HepG2 (cell line): ENCODE results near the gene C10orf53. TPM values are rescaled to one million over a fixed set of nuclear protein-coding genes. Genes with fewer than 3 reads are reported as not detected.

Source experiments
- ATAC-seq: fragments of 200-7000 bp; cut with Tn5 transposase; 3 replicates; pipeline ENCODE4 v1.9.1; 2020; ENCODE audit warnings: mild to moderate bottlenecking, moderate library complexity
- BruUV-seq: library from RNA; stranded (reverse); fragments of 400-500 nt; replicated peaks from 2 replicates; lab custom pipeline; 2021; lab: Mats Ljungman, UMichigan
- CTCF ChIA-PET: fragments of 300-600 bp; formaldehyde crosslinking; extraction: SDS; loops from one replicate; lab custom pipeline; 2021; ENCODE audit warnings: low total read pairs, inconsistent platforms, low intra/inter-chr PET ratio; lab: Yijun Ruan, JAX
- POLR2A ChIA-PET: fragments of 350-600 bp; sonication (Branson Sonifier 250); formaldehyde crosslinking; loops from one replicate; lab custom pipeline; 2020; ENCODE audit warnings: antibody characterized with exemption, inconsistent platforms; lab: Yijun Ruan, JAX
- DNase-seq: peaks from one replicate; pipeline ENCODE4 v3.0.0-alpha.2; 2015; ENCODE audit warnings: low spot score
- FAIRE-seq: peaks from 3 replicates; lab custom pipeline; 2011; peaks lifted over from hg19 to GRCh38; lab: Jason Lieb, UNC
- H2AFZ ChIP-seq: one replicate; pipeline ENCODE4 v1.6.1; 2011; ENCODE audit warnings: low read length, inconsistent platforms
- H3K27ac ChIP-seq: fragments of 300-600 bp; 3 replicates; pipeline ENCODE4 v1.8.0; 2011; ENCODE audit warnings: mixed run types, mild to moderate bottlenecking, mixed read lengths, low read length, inconsistent platforms; ENCODE audit not compliant: insufficient read depth; ENCODE audit errors: extremely low read length
- H3K27me3 ChIP-seq, 2 experiments: fragments of 200-600 bp in 1 of 2; 2 replicates in 1 of 2; 3 replicates in 1 of 2; pipeline versions ENCODE4 v1.6.0 to v1.8.0; 2011; ENCODE audit warnings: low read length in 2 of 2, mild to moderate bottlenecking in 2 of 2, moderate library complexity in 2 of 2, inconsistent platforms in 1 of 2; ENCODE audit not compliant: insufficient read depth in 2 of 2, control insufficient read depth in 1 of 2
- H3K36me3 ChIP-seq, 2 experiments: fragments of 200-600 bp in 1 of 2; replicated peaks in 1 of 2; 2 replicates in 1 of 2; 3 replicates in 1 of 2; pipeline versions ENCODE4 v1.5.1 to v1.8.0; 2011; ENCODE audit warnings: low read length in 2 of 2, inconsistent platforms in 1 of 2; ENCODE audit not compliant: insufficient read depth in 2 of 2, control insufficient read depth in 1 of 2
- H3K4me1 ChIP-seq: 2 replicates; pipeline ENCODE4 v1.5.1; 2012; ENCODE audit warnings: low read length, inconsistent platforms; ENCODE audit not compliant: insufficient read depth
- H3K4me2 ChIP-seq: 2 replicates; pipeline ENCODE4 v1.6.0; 2011; ENCODE audit warnings: low read depth, low read length, inconsistent platforms
- H3K4me3 ChIP-seq, 3 experiments: fragments of 200-600 bp in 1 of 3; sonication (generic), shearing (Covaris generic) in 1 of 3; replicated peaks in 1 of 3; 2 replicates each; pipeline ENCODE4 v1.5.1; 2011 to 2016; ENCODE audit warnings: low read length in 3 of 3, inconsistent platforms in 2 of 3, low read depth in 2 of 3, mild to moderate bottlenecking in 2 of 3, control low read depth in 1 of 3, mixed read lengths in 1 of 3; ENCODE audit not compliant: insufficient read depth in 1 of 3
- H3K79me2 ChIP-seq: one replicate; pipeline ENCODE4 v1.6.1; 2011; ENCODE audit warnings: low read length, inconsistent platforms; ENCODE audit not compliant: insufficient read depth
- H3K9ac ChIP-seq: 2 replicates; pipeline ENCODE4 v1.6.0; 2011; ENCODE audit warnings: mild to moderate bottlenecking, low read depth, low read length, inconsistent platforms; ENCODE audit not compliant: insufficient read depth
- H3K9me3 ChIP-seq: 2 replicates; pipeline ENCODE4 v1.5.1; 2012; ENCODE audit warnings: mild to moderate bottlenecking, low read length
- H4K20me1 ChIP-seq: 2 replicates; pipeline ENCODE4 v1.6.0; 2011; ENCODE audit warnings: inconsistent platforms, mild to moderate bottlenecking, low read length, moderate library complexity; ENCODE audit not compliant: insufficient read depth
- ARNT2 ChIP-seq: sonication (generic); formaldehyde crosslinking; IDR thresholded peaks from 2 replicates; pipeline ENCODE4 v1.8.0; 2022; ENCODE audit warnings: mild to moderate bottlenecking, low read depth, missing genetic modification reagents, moderate library complexity
- ETV6 ChIP-seq: sonication (generic); formaldehyde crosslinking; conservative IDR thresholded peaks from 2 replicates; pipeline ENCODE4 v1.4.0; 2020; ENCODE audit warnings: missing genetic modification reagents
- KDM4B ChIP-seq: sonication (generic); formaldehyde crosslinking; IDR thresholded peaks from 2 replicates; pipeline ENCODE4 v1.4.0; 2020; ENCODE audit warnings: missing genetic modification reagents
- NONO ChIP-seq, 2 experiments: fragments of 450-650 bp in 1 of 2; sonication (generic) in 1 of 2; formaldehyde crosslinking in 1 of 2; IDR thresholded peaks in 1 of 2; conservative IDR thresholded peaks in 1 of 2; 2 replicates each; pipeline versions ENCODE4 v1.6.1 to v1.8.0; 2017 to 2022; ENCODE audit warnings: mild to moderate bottlenecking in 1 of 2, missing genetic modification reagents in 1 of 2, moderate library complexity in 1 of 2
- NR2F6 ChIP-seq, 2 experiments: IDR thresholded peaks; 2 replicates each; pipeline ENCODE4 v1.6.1; 2016; ENCODE audit warnings: antibody characterized with exemption in 1 of 2, mild to moderate bottlenecking in 1 of 2
- SIX4 ChIP-seq: sonication (generic); formaldehyde crosslinking; IDR thresholded peaks from 2 replicates; pipeline ENCODE4 v1.4.0; 2020; ENCODE audit warnings: missing genetic modification reagents
- TBL1XR1 ChIP-seq: fragments of 150-350 bp; IDR thresholded peaks from 2 replicates; pipeline ENCODE4 v1.6.1; 2014; ENCODE audit warnings: borderline replicate concordance, low read length; ENCODE audit not compliant: partially characterized antibody
- TCF12 ChIP-seq, 2 experiments: fragments of 450-650 bp in 1 of 2; sonication (generic) in 1 of 2; formaldehyde crosslinking in 1 of 2; IDR thresholded peaks; 2 replicates each; pipeline versions ENCODE4 v1.6.1 to v1.8.0; 2017 to 2022; ENCODE audit warnings: antibody characterized with exemption in 1 of 2, mild to moderate bottlenecking in 1 of 2, missing genetic modification reagents in 1 of 2, moderate library complexity in 1 of 2
- ZFAT ChIP-seq: sonication (generic); formaldehyde crosslinking; conservative IDR thresholded peaks from 2 replicates; pipeline ENCODE4 v1.8.1; 2023; ENCODE audit warnings: missing genetic modification reagents, inconsistent platforms
- ZNF121 ChIP-seq: sonication (generic); formaldehyde crosslinking; IDR thresholded peaks from 2 replicates; pipeline ENCODE4 v1.5.0; 2020; ENCODE audit warnings: mild to moderate bottlenecking, missing genetic modification reagents
- ZNF510 ChIP-seq: sonication (generic); formaldehyde crosslinking; IDR thresholded peaks from 2 replicates; pipeline ENCODE4 v1.4.0; 2020; ENCODE audit warnings: low read depth, mild to moderate bottlenecking, missing genetic modification reagents
- WGBS: methylation state at CpG from one replicate; pipeline ENCODE4 v1.1.6; 2017; ENCODE audit warnings: low lambda C conversion rate; 5-methylcytosine and 5-hydroxymethylcytosine counted together
- in situ Hi-C: cut with HindIII; loops from 2 replicates; pipeline ENCODE4 v1.10.0; 2017; ENCODE audit warnings: low pct_unique_long_range_greater_than_20kb; ENCODE audit not compliant: extremely low pct_ligation_motif_present
- intact Hi-C: fragments of 100-400 bp; cut with micrococcal nuclease; formaldehyde crosslinking; loops from one replicate; pipeline ENCODE4 v1.10.0; 2022; ENCODE audit not compliant: unreplicated experiment
- polyA plus RNA-seq, 8 experiments: library from polyadenylated mRNA; depleted of rRNA in 3 of 8; stranded (reverse) in 7 of 8; unstranded in 1 of 8; fragments of >200 nt; fragmentation: Illumina TruSeq in 4 of 8; extraction: Trizol in 4 of 8; gene quantifications; 2 replicates each; pipeline versions ENCODE4 v1.2.1 to v1.2.3, GENCODE V29; 2011 to 2016; ENCODE audit warnings: low read depth in 4 of 8, missing spikeins in 1 of 8, mixed read lengths in 1 of 8; ENCODE audit not compliant: insufficient read depth in 1 of 8
- total RNA-seq, 5 experiments: library from RNA; depleted of rRNA; stranded (reverse); fragments of >200 nt; fragmentation: Illumina TruSeq; extraction: Trizol; gene quantifications; 2 replicates each; pipeline ENCODE4 v1.2.3, GENCODE V29; 2016; ENCODE audit warnings: low read depth in 1 of 5
- TF ChIP-seq, protein P1 (sequence below): sonication (generic); formaldehyde crosslinking; IDR thresholded peaks from 2 replicates; pipeline ENCODE4 v1.4.0; 2020; ENCODE audit warnings: mild to moderate bottlenecking, missing genetic modification reagents
- TF ChIP-seq, protein P2 (sequence below): sonication (generic); formaldehyde crosslinking; conservative IDR thresholded peaks from 2 replicates; pipeline ENCODE4 v1.8.0; 2022; ENCODE audit warnings: missing genetic modification reagents

Gene C10orf53
- total and polyA plus RNA-seq, 2 of the 13 experiments (the other 11 are each of a cell fraction or from before 2014, with no cell fraction given) = not detected

DNA sequence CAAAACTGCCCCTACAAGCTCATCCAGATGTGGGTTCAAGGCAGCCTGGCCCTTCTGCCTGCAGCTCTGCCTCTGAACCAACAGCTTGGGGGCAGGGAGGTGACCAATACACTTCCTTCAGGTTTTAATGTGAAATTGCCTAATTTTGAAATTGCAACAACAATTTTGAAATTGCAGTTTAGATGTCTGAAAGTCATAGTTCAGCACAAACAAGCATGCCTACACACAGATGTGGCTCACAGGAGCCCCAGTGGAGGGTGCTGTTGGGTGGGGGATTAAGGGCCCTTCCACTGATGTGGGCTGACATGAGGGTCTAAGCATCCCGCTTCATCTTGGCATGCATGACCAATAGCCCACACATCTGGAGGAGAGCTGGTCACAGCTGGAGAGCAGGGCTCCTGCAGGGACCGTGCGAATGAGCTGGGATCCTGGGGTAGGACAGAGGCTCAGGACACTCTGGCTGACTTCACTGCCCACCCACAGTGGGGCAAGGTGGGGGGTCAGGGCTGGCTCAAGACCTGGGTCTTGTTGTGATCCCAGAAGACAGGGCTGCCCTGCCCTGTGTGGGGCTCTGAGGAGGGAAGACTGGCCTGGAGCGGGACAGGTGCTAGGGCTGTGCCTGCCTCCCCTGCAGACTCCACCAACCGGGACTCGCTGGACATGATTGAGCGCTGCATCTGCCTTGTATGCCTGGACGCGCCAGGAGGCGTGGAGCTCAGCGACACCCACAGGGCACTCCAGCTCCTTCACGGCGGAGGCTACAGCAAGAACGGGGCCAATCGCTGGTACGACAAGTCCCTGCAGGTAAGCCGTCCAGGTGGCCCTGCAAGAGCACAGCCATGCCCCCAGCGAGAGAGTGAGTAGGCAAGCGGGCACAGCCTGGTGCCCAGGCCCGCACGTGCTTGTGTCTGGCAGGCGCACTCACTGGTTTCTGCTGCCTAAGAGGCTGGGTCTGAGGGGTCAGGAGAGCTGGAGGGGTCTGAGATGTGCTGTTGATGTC, 33.3 kb upstream of the C10orf53 start:
- ChIA-PET CTCF (no interaction called here), POLR2A (no interaction called here)
- H3K9ac ChIP-seq = no peak overlapping the region
- no CpG with 5 or more reads among the region's 22 CpGs for WGBS
- H3K27ac ChIP-seq = no peak overlapping the region
- no peaks in the 10 kb centered on the region for H3K9me3 ChIP-seq
- DNase-seq (no peak), ATAC-seq (no peak), FAIRE-seq (no peak)
- H2AFZ ChIP-seq = no peak overlapping the region
- BruUV-seq = no TSS peak
- H3K27me3 ChIP-seq = peaks cover 2 to 39% of the 10 kb centered on the region in 2 experiments; a peak in 4 of 5 replicates
- no peaks in the 10 kb centered on the region for H3K79me2 ChIP-seq
- no peak for TF ChIP-seq NR2F6 (IDR thresholded peaks at IDR 0.05)
- TF ChIP-seq NR2F6 (CRISPR knock-in tag; IDR thresholded peaks at IDR 0.05) = no peak
- TF ChIP-seq ARNT2 (CRISPR knock-in tag) = no peak
- no peaks in the 10 kb centered on the region for H3K4me1 ChIP-seq
- H4K20me1 ChIP-seq = peaks cover 3% of the 10 kb centered on the region; the same call in 1 of the 2 replicates
- in situ Hi-C loops (no loop called here), intact Hi-C loops (no loop called here)
- H3K36me3 ChIP-seq = no peaks in the 10 kb centered on the region
- H3K4me3 ChIP-seq = no peak overlapping the region
- H3K4me2 ChIP-seq = no peak overlapping the region

DNA sequence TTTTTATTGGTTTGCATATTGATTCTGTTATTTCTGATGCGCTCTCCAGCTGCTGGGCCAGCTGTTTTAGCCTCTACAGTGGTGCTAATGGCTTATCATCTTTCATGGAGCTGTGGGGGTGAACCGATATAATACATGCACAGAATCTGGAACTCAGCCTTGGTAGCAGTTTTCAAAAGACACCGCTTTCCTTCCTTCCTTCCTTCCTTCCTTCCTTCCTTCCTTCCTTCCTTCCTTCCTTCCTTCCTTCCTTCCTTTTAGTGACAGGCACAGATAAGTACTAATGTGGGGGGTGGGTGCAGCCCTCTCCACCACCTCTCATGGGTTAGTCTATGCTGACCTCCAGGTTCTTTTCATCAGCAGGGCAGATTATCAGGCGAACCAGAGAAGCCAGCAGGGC, 31.9 kb upstream of the C10orf53 start:
- DNase-seq (no peak), FAIRE-seq (no peak), ATAC-seq (no peak)
- Histone ChIP-seq H3K79me2 (no peaks in the 10 kb centered on the region), H3K36me3 (no peaks in the 10 kb centered on the region), H3K27me3 (peaks cover 2 to 30% of the 10 kb centered on the region in 2 experiments; a peak in 4 of 5 replicates), H3K4me1 (peaks cover 7% of the 10 kb centered on the region), H4K20me1 (peaks cover 3% of the 10 kb centered on the region; the same call in 1 of the 2 replicates), H3K4me3 (no peak overlapping the region), H3K4me2 (no peak overlapping the region), H3K9ac (no peak overlapping the region), H3K27ac (no peak overlapping the region), H2AFZ (no peak overlapping the region), H3K9me3 (no peaks in the 10 kb centered on the region)
- BruUV-seq = no TSS peak
- POLR2A ChIA-PET = no interaction called here
- 35% methylated on average over 4 of the region's 4 CpGs for WGBS
- intact Hi-C loops = no loop called here
- in situ Hi-C loops = no loop called here
- CTCF ChIA-PET = no interaction called here
- no peak for TF ChIP-seq NONO (IDR thresholded peaks at IDR 0.05)
- no peak for TF ChIP-seq NONO (CRISPR knock-in tag; conservative IDR thresholded peaks at IDR 0.05)
- no peak for TF ChIP-seq KDM4B
- TF ChIP-seq ZNF121 (CRISPR knock-in tag) = no peak
- TF ChIP-seq SIX4 (CRISPR knock-in tag) = no peak
- TF ChIP-seq TCF12 (IDR thresholded peaks at IDR 0.05) = no peak
- no peak for TF ChIP-seq TCF12 (CRISPR knock-in tag; IDR thresholded peaks at IDR 0.05)
- TF ChIP-seq, protein P1, sequence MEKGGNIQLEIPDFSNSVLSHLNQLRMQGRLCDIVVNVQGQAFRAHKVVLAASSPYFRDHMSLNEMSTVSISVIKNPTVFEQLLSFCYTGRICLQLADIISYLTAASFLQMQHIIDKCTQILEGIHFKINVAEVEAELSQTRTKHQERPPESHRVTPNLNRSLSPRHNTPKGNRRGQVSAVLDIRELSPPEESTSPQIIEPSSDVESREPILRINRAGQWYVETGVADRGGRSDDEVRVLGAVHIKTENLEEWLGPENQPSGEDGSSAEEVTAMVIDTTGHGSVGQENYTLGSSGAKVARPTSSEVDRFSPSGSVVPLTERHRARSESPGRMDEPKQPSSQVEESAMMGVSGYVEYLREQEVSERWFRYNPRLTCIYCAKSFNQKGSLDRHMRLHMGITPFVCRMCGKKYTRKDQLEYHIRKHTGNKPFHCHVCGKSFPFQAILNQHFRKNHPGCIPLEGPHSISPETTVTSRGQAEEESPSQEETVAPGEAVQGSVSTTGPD (CRISPR knock-in tag) = no peak
- TF ChIP-seq TBL1XR1 = no peak
- TF ChIP-seq, protein P2, sequence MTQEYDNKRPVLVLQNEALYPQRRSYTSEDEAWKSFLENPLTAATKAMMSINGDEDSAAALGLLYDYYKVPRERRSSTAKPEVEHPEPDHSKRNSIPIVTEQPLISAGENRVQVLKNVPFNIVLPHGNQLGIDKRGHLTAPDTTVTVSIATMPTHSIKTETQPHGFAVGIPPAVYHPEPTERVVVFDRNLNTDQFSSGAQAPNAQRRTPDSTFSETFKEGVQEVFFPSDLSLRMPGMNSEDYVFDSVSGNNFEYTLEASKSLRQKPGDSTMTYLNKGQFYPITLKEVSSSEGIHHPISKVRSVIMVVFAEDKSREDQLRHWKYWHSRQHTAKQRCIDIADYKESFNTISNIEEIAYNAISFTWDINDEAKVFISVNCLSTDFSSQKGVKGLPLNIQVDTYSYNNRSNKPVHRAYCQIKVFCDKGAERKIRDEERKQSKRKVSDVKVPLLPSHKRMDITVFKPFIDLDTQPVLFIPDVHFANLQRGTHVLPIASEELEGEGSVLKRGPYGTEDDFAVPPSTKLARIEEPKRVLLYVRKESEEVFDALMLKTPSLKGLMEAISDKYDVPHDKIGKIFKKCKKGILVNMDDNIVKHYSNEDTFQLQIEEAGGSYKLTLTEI (CRISPR knock-in tag) = no peak
- TF ChIP-seq ZFAT = no peak
- TF ChIP-seq ETV6 (CRISPR knock-in tag) = no peak
- no peak for TF ChIP-seq ZNF510 (CRISPR knock-in tag)
